ENCODE results near the gene IL1RAP.

IL1RAP gene

GRCh38 chr3:190575437-190576185 lies 61.7 kb downstream of the IL1RAP start:
- DNase-seq (ENCODE audit: low read depth, low spot score), result no peak

GRCh38 chr3:190577225-190577624 lies 63.3 kb downstream of the IL1RAP start:
- no peak for DNase-seq (ENCODE audit: low read depth, low spot score)

- DNase-seq (ENCODE audit: low read depth, low spot score), result no peak
Observed at GRCh38 chr3:190579514-190580137, 65.7 kb downstream of the IL1RAP start.

- DNase-seq (ENCODE audit: low read depth, low spot score), result no peak
Observed at GRCh38 chr3:190580417-190580816, 66.5 kb downstream of the IL1RAP start.

GRCh38 chr3:190581041-190581541 lies 67.2 kb downstream of the IL1RAP start:
- DNase-seq (ENCODE audit: low read depth, low spot score), result no peak

- DNase-seq (ENCODE audit: low read depth, low spot score), result no peak
Observed at GRCh38 chr3:190582667-190583066, 68.8 kb downstream of the IL1RAP start.

GRCh38 chr3:190585805-190586630 lies 72.1 kb downstream of the IL1RAP start:
- no peak for DNase-seq (ENCODE audit: low read depth, low spot score)

GRCh38 chr3:190586631-190587011 lies 72.7 kb downstream of the IL1RAP start:
- DNase-seq (ENCODE audit: low read depth, low spot score), result no peak

- no peak for DNase-seq (ENCODE audit: low read depth, low spot score)
Observed at GRCh38 chr3:190588570-190588969, 74.7 kb downstream of the IL1RAP start.

GRCh38 chr3:190589326-190589725 lies 75.4 kb downstream of the IL1RAP start:
- DNase-seq (ENCODE audit: low read depth, low spot score), result no peak

GRCh38 chr3:190591080-190591479 lies 77.2 kb downstream of the IL1RAP start:
- no peak for DNase-seq (ENCODE audit: low read depth, low spot score)

GRCh38 chr3:190593075-190593474 lies 79.2 kb downstream of the IL1RAP start:
- no peak for DNase-seq (ENCODE audit: low read depth, low spot score)

- DNase-seq (ENCODE audit: low read depth, low spot score), result no peak
Observed at GRCh38 chr3:190594171-190594570, 80.3 kb downstream of the IL1RAP start.

- DNase-seq (ENCODE audit: low read depth, low spot score), result no peak
Observed at GRCh38 chr3:190595179-190595795, 81.4 kb downstream of the IL1RAP start.

- no peak for DNase-seq (ENCODE audit: low read depth, low spot score)
Observed at GRCh38 chr3:190595807-190596206, 81.9 kb downstream of the IL1RAP start.

GRCh38 chr3:190596349-190597285 lies 82.7 kb downstream of the IL1RAP start:
- DNase-seq (ENCODE audit: low read depth, low spot score), result no peak

GRCh38 chr3:190597291-190597690 lies 83.4 kb downstream of the IL1RAP start:
- DNase-seq (ENCODE audit: low read depth, low spot score), result no peak

GRCh38 chr3:190601622-190602021 lies 87.7 kb downstream of the IL1RAP start:
- DNase-seq (ENCODE audit: low read depth, low spot score), result no peak

GRCh38 chr3:190605385-190605784 lies 91.5 kb downstream of the IL1RAP start:
- no peak for DNase-seq (ENCODE audit: low read depth, low spot score)

- DNase-seq (ENCODE audit: low read depth, low spot score), result no peak
Observed at GRCh38 chr3:190606596-190606995, 92.7 kb downstream of the IL1RAP start.

GRCh38 chr3:190607021-190607420 lies 93.1 kb downstream of the IL1RAP start:
- DNase-seq (ENCODE audit: low read depth, low spot score), result no peak

All from smooth muscle cell of the brain vasculature (primary cell).